ENCODE measurements around the gene KIAA1328. TPM values are rescaled to one million over a fixed set of nuclear protein-coding genes. Genes with fewer than 3 reads are reported as not detected.
A peak's percentile ranks its signal among the peaks of the same experiment; 100 is the strongest.

The KIAA1328 gene
- total and polyA plus RNA-seq, 2 experiments from 2014 or later = 3.5 to 3.9 TPM

DNA sequence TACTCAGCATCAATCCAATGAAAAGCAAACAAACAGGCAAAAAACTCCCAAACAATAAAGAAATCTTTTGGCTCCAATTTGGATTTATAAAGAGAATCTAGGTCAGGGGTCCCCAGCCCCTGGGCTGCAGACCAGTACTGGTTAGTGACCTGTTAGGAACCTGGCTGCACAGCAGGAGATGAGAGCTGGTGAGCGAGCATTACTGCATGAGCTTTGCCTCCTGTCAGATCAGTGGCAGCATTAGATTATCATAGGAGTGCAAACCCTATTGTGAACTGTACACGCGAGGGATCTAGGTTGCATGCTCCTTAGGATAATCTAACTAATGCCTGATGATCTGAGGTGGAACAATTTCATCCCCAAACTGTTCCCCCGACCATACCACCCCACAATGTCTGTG is 102.2 kb downstream of the KIAA1328 start:
- Histone ChIP-seq H3K9me3 (ENCODE audit: low read depth) (no peaks in the 10 kb centered on the region), H3K9ac (no peak overlapping the region), H2AFZ (no peak overlapping the region), H3K27me3 (replicated peaks; ENCODE audit: insufficient read depth) (no peaks in the 10 kb centered on the region), H3K4me2 (ENCODE audit: unreplicated experiment) (no peak overlapping the region), H4K20me1 (ENCODE audit: insufficient read depth) (no peaks in the 10 kb centered on the region), H3K79me2 (ENCODE audit: insufficient read depth) (no peaks in the 10 kb centered on the region), H3F3A (ENCODE audit: insufficient read depth) (peaks cover 11% of the 10 kb centered on the region; the same call in 1 of the 2 replicates), H3K4me3 (no peak overlapping the region), H3K4me1 (ENCODE audit: insufficient read depth) (peaks cover 12% of the 10 kb centered on the region), H3K27ac (no peak overlapping the region), H3K36me3 (ENCODE audit: low read depth) (no peaks in the 10 kb centered on the region), H3K9me2 (ENCODE audit: insufficient read depth) (no peaks in the 10 kb centered on the region)
- WGBS, 2 experiments (ENCODE audit: low coverage in 1 of 2, low lambda C conversion rate in 2 of 2, missing lambda C conversion rate in 2 of 2) = 93 to 94% methylated on average over 4 of the region's 4 CpGs
- in situ Hi-C loops (cut with MboI) = no loop called here
- no peak for TF ChIP-seq EZH2phosphoT487 (IDR thresholded peaks at IDR 0.05; ENCODE audit: insufficient read depth, low read depth)
- DNase-seq = no peak

DNA sequence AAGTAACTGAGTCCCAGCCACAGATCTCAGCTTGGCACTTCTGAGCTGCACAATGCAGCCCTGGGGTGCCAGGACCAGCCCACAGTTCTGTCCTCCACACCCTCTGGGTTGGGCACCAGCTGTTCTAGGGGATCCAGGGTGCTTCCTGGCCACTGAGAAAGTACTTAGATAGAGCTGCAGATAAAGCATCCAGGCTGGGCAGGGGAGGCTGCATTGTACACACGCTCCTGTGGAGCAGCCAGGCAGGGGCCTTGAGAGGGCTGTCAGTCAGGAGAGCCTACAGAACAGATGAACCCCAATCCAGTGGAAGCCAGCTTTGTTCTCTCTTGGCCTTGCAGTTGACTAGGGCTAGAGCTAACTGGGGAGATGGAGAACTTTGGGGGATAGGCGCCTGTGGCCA is 104.6 kb downstream of the KIAA1328 start:
- Histone ChIP-seq H3K79me2 (ENCODE audit: insufficient read depth) (no peaks in the 10 kb centered on the region), H3F3A (ENCODE audit: insufficient read depth) (peaks cover 11% of the 10 kb centered on the region; the same call in 1 of the 2 replicates), H3K36me3 (ENCODE audit: low read depth) (no peaks in the 10 kb centered on the region), H3K9me2 (ENCODE audit: insufficient read depth) (no peaks in the 10 kb centered on the region), H3K27ac (no peak overlapping the region), H3K4me2 (ENCODE audit: unreplicated experiment) (no peak overlapping the region), H3K4me1 (ENCODE audit: insufficient read depth) (peaks cover 12% of the 10 kb centered on the region), H3K9me3 (ENCODE audit: low read depth) (no peaks in the 10 kb centered on the region), H3K9ac (no peak overlapping the region), H3K4me3 (no peak overlapping the region), H4K20me1 (ENCODE audit: insufficient read depth) (0 out of 2 replicates have a peak, but pooled peaks cover 4% of the 10 kb centered on the region), H3K27me3 (replicated peaks; ENCODE audit: insufficient read depth) (no peaks in the 10 kb centered on the region), H2AFZ (no peak overlapping the region)
- no peak for TF ChIP-seq EZH2phosphoT487 (IDR thresholded peaks at IDR 0.05; ENCODE audit: insufficient read depth, low read depth)
- TF ChIP-seq EZH2 (IDR thresholded peaks at IDR 0.05; ENCODE audit: insufficient read depth, poor library complexity, severe bottlenecking) = no peak
- in situ Hi-C loops (cut with MboI) = no loop called here
- WGBS, 2 experiments (ENCODE audit: low coverage in 1 of 2, low lambda C conversion rate in 2 of 2, missing lambda C conversion rate in 2 of 2) = 97 to 100% methylated on average over 2 of the region's 2 CpGs
- DNase-seq = no peak

DNA sequence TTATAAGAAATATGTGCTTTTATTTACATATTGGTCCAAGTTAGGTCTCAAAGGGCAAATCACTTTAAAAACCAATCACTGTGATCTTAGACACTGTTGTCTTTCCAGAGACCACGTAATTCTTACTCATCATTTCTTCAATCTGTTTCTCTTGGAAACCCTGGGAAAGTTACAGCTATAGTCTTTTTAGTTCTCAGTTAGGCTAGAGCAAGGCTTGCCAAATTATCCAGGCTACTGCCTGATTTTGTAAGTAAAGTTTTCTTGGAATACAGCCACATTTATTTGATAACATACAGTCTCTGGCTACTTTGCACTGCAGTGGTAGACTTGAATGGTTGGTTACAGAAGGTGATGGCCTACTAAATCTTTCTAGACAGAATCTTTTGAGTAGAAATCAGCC is 106.0 kb downstream of the KIAA1328 start:
- peaks cover 11% of the 10 kb centered on the region; the same call in 1 of the 2 replicates for H3F3A ChIP-seq (ENCODE audit: insufficient read depth)
- H3K9me2 ChIP-seq (ENCODE audit: insufficient read depth) = no peaks in the 10 kb centered on the region
- in situ Hi-C loops (cut with MboI) = no loop called here
- no peak overlapping the region for H3K4me2 ChIP-seq (ENCODE audit: unreplicated experiment)
- H3K27ac ChIP-seq = no peak overlapping the region
- DNase-seq = peak; percentile 87
- TF ChIP-seq EZH2phosphoT487 (IDR thresholded peaks at IDR 0.05; ENCODE audit: insufficient read depth, low read depth) (no peak), EZH2 (IDR thresholded peaks at IDR 0.05; ENCODE audit: insufficient read depth, poor library complexity, severe bottlenecking) (no peak)
- no peaks in the 10 kb centered on the region for H3K27me3 ChIP-seq (replicated peaks; ENCODE audit: insufficient read depth)
- H2AFZ ChIP-seq = no peak overlapping the region
- no peaks in the 10 kb centered on the region for H3K36me3 ChIP-seq (ENCODE audit: low read depth)
- no peaks in the 10 kb centered on the region for H3K79me2 ChIP-seq (ENCODE audit: insufficient read depth)
- no peak overlapping the region for H3K9ac ChIP-seq
- no peaks in the 10 kb centered on the region for H3K9me3 ChIP-seq (ENCODE audit: low read depth)
- WGBS, 2 experiments (ENCODE audit: low coverage in 1 of 2, low lambda C conversion rate in 2 of 2, missing lambda C conversion rate in 2 of 2) = 3 to 5% methylated on average over 1 of the region's 1 CpG
- H3K4me1 ChIP-seq (ENCODE audit: insufficient read depth) = peaks cover 12% of the 10 kb centered on the region
- H3K4me3 ChIP-seq = no peak overlapping the region
- 0 out of 2 replicates have a peak, but pooled peaks cover 4% of the 10 kb centered on the region for H4K20me1 ChIP-seq (ENCODE audit: insufficient read depth)

DNA sequence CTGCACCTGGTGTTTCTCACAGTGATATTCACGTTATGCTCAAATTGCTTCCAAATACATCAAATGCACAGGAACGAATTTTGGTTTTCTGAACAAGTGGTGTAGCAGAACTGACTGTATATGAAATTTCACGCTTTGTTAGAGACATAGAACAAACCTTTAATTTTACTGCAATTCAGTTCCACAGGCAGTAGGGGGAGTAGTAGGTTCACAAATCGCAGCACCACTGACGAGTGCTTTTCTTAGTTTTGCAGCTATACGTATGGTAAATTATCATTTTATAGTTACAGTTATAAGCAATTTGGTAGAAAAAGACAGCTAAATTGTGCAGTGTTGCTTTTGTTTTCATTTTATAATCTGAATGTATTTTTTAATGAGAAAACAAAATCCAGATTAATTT is 113.3 kb downstream of the KIAA1328 start:
- Histone ChIP-seq H2AFZ (no peak overlapping the region), H3K4me3 (no peak overlapping the region), H3K9me3 (ENCODE audit: low read depth) (no peaks in the 10 kb centered on the region), H4K20me1 (ENCODE audit: insufficient read depth) (no peaks in the 10 kb centered on the region), H3K27ac (no peak overlapping the region), H3K9ac (no peak overlapping the region), H3K36me3 (ENCODE audit: low read depth) (no peaks in the 10 kb centered on the region), H3K27me3 (replicated peaks; ENCODE audit: insufficient read depth) (no peaks in the 10 kb centered on the region), H3K79me2 (ENCODE audit: insufficient read depth) (no peaks in the 10 kb centered on the region), H3K4me2 (ENCODE audit: unreplicated experiment) (no peak overlapping the region), H3K4me1 (ENCODE audit: insufficient read depth) (no peaks in the 10 kb centered on the region), H3F3A (ENCODE audit: insufficient read depth) (no peaks in the 10 kb centered on the region), H3K9me2 (ENCODE audit: insufficient read depth) (no peaks in the 10 kb centered on the region)
- in situ Hi-C loops (cut with MboI) = no loop called here
- peak; percentile 49 for DNase-seq
- TF ChIP-seq EZH2phosphoT487 (IDR thresholded peaks at IDR 0.05; ENCODE audit: insufficient read depth, low read depth) = no peak
- TF ChIP-seq EZH2 (IDR thresholded peaks at IDR 0.05; ENCODE audit: insufficient read depth, poor library complexity, severe bottlenecking) = no peak
- WGBS, 2 experiments (ENCODE audit: low coverage in 1 of 2, low lambda C conversion rate in 2 of 2, missing lambda C conversion rate in 2 of 2) = 63 to 70% methylated on average over 6 of the region's 6 CpGs

DNA sequence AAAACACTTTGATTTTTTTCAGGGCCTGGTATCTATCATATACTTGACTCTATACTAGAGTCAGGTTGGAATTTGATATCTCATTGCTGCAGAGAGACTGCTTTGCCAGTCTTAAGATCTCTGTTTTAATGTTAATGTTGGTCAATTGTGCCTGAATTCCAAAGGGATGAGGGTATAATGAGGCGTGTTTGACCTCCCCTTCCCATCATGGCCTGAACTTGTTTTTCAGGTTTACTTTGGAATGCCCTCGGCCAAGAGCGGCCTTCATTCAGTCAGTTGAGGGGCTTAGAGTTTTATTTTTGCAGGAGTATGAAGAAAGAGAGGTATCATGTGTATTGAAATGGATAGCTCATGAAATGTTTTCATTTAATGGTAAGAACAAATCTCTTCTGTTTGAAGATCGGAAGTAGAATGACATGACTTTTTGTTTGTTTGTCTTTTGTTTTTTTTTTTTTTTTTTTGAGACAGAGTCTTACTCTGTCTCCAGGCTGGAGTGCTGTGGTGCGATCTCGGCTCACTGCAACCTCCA is 119.0 kb downstream of the KIAA1328 start:
- TF ChIP-seq EZH2phosphoT487 (IDR thresholded peaks at IDR 0.05; ENCODE audit: insufficient read depth, low read depth) (no peak), EZH2 (IDR thresholded peaks at IDR 0.05; ENCODE audit: insufficient read depth, poor library complexity, severe bottlenecking) (no peak)
- Histone ChIP-seq H3K4me1 (ENCODE audit: insufficient read depth) (no peaks in the 10 kb centered on the region), H4K20me1 (ENCODE audit: insufficient read depth) (no peaks in the 10 kb centered on the region), H3K9ac (no peak overlapping the region), H3K36me3 (ENCODE audit: low read depth) (no peaks in the 10 kb centered on the region), H3K27me3 (replicated peaks; ENCODE audit: insufficient read depth) (no peaks in the 10 kb centered on the region), H3K4me3 (no peak overlapping the region), H3K79me2 (ENCODE audit: insufficient read depth) (no peaks in the 10 kb centered on the region), H3F3A (ENCODE audit: insufficient read depth) (no peaks in the 10 kb centered on the region), H3K4me2 (ENCODE audit: unreplicated experiment) (no peak overlapping the region), H3K9me3 (ENCODE audit: low read depth) (no peaks in the 10 kb centered on the region), H3K9me2 (ENCODE audit: insufficient read depth) (no peaks in the 10 kb centered on the region), H2AFZ (no peak overlapping the region), H3K27ac (no peak overlapping the region)
- in situ Hi-C loops (cut with MboI) = no loop called here
- WGBS, 2 experiments (ENCODE audit: low coverage in 1 of 2, low lambda C conversion rate in 2 of 2, missing lambda C conversion rate in 2 of 2) = 92 to 94% methylated on average over 6 of the region's 6 CpGs
- DNase-seq = no peak
